ENCODE data around the gene SELL.
"Not testable (repeated sequence)": the region's sequence is repeated elsewhere in the genome, so short reads cannot be mapped to it uniquely, and the experiment has no call there.

Gene SELL

DNA sequence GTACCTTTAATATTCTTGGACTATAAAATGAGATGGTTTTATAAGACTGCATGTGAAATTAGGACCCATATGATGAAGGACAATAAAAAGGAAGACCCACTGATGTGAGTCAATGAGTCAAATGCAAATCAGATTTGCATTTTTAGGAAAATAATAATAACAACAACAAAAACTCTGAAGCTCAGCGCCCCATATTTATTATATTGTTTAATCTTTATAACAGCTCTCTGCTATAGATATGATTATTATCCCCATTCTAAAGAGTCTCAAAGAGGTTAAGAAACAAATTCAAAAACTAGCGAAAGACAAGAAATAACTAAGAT, 850 bp upstream of the SELL start:
- DNase-seq: no peak
- in situ Hi-C loops (cut with HindIII; ENCODE audit: low pct_ligation_motif_present, low pct_unique_long_range_greater_than_20kb, low sequenced_read_pairs): no loop called here

DNA sequence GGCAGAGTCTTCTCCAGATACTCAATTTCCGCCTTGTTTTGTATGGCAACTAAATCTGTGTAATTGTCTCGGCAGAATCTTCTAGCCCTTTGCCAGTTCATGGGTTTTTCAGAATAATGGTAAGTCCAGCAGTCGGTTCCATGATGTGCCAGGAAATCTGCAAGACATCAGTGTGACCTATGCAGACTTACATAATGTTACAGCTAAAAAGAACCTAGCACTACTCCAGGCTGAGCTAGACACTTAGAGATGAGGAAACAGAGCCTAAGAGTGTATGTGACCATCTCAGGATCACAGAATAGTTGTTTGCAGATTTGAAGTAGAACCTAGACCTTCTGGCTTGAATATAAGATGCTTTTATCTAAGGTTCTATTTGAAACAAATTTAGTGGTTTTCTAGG, 2.8 kb downstream of the SELL start:
- in situ Hi-C loops (cut with HindIII; ENCODE audit: low pct_ligation_motif_present, low pct_unique_long_range_greater_than_20kb, low sequenced_read_pairs): no loop called here
- DNase-seq: no peak

DNA sequence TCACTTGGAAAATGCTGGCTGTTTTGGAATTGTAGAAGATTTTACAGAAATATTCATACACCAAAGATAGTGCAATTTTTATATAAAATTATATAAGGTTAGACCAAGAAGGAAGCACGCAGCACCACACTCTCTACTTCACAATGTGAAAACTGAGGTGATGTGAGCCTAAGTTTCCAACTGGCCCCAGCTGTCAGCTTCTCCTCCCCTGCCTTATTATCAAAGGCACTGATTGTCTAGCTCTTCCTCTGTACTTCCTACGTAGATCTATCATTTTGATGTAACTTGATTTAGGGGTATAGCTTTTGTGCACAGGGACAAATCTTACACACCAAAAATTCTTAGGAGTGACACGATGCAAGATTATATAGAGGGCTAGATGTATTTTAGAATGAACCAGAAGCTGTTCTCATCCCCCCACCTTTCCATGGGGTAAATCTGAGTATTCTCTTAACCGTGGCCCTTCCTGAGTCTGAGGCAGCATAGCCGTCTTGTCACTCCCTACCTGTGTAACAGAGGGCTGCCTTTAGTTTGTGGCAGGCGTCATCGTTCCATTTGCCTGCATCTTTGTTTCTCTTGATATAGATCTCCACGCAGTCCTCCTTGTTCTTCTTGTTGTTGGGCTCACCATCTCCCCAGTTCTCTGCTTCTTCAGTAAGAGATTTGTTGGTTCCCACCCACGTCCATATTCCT, 3.4 kb downstream of the SELL start:
- in situ Hi-C loops (cut with HindIII; ENCODE audit: low pct_ligation_motif_present, low pct_unique_long_range_greater_than_20kb, low sequenced_read_pairs): no loop called here
- no peak for DNase-seq

DNA sequence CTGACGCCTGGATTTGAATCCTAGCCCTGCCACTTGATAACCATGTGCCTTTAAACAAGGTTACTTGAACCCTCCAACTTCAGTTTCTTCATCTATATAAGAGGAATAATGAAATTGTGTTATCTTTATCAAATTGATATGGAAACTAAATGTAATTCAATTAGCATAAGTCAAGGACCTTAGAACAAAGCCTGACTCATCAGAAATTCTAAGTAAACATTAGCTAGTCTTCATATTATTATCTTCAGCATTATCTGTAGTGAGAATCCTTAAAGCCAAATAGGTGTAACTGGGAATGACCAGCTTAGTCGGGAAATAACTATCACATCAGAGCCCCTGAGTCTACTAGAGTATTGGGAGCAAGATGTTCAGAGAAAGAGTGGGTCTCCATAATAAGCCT, 6.6 kb downstream of the SELL start:
- in situ Hi-C loops (cut with HindIII; ENCODE audit: low pct_ligation_motif_present, low pct_unique_long_range_greater_than_20kb, low sequenced_read_pairs): no loop called here
- DNase-seq: no peak

DNA sequence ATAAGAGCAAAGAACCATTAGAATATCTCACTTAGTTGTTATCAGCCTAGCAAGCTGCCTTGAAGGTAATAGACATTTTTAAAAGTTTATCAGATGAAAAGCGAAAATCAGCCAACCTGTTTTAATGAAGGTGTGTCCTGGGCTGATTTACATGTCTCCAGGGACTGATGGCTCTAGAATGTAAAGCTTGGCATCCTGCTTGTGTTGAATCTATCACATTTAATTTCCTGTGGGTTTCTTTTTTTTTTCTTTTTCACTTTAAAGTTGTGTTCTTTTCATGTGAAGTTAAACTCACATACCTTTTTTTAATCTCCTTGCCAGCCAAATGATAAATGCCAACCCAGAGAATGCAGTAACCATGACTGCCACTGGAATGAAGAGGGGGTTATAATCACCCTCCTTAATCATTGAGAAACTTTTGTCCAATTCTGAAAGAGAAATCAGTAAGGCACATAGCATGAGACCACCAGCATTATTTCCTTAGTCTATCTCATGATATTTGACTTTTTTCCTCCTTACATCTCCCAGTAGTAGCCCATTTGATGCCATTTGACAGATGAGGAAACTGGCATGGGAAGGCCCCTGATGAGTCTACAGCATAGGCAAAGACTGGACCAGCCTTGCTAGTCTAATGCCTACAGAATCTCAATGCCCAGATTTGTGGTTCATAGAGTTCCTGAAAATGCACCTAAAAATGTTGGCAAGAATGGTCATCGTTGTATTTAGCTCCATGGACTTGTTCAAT, 10.0 kb downstream of the SELL start:
- DNase-seq: no peak
- in situ Hi-C loops (cut with HindIII; ENCODE audit: low pct_ligation_motif_present, low pct_unique_long_range_greater_than_20kb, low sequenced_read_pairs): no loop called here

DNA sequence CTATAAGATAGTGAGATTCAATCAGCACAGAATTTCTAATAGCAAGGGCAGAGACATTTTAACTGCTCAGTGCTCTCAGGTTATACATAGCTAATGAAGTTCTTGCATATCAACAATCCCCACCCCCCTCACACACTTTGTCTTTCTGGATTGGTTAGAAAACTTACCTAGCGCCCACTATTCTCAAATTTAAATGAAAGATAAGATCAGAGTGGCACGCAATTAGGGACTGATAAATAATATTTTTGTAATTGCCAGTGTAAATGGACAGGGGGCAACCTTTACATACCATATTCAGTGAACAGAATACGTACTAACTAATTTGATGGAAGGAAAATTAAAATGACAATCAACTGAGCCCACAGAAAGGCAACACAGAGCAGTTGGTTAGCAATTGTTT, 11.7 kb downstream of the SELL start:
- in situ Hi-C loops (cut with HindIII; ENCODE audit: low pct_ligation_motif_present, low pct_unique_long_range_greater_than_20kb, low sequenced_read_pairs): no loop called here
- DNase-seq: no peak

DNA sequence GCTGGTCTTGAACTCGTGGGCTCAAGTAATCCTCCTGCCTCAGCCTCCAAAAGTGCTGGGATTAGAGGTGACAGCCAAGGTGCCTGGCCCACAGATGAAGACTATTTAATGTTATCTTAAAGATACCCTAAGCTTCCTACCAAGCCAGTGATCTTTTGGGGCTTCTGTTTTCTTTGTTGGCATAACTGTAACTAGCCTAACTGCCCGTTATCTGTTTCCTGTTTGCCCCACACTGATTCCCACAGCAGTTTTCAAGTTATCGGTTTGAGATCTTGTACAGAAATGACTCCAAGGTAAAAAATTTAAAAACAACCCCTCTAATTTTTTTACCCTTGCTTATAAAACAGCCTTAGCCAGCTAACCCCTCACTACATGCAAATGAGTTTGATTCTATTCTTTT, 12.4 kb downstream of the SELL start:
- in situ Hi-C loops (cut with HindIII; ENCODE audit: low pct_ligation_motif_present, low pct_unique_long_range_greater_than_20kb, low sequenced_read_pairs): no loop called here
- no peak for DNase-seq

DNA sequence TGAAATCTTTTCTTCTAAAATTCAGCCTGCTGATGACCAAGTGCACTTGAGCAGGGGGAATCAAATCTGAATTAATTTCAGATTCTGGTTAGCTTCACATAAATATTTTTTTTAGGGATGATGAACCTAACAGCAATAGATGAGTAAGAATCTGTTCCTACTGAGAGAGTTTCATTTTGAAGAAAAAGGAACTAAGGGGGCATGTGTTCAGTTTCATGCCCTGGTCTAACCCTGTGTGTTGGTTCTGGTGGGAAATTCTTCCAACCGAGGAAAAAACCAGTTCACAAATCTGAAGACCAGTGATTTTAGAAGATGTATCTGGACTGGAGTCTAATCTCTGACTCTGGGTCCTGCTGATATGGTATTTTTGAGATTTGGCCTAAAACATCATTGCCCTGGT, 13.7 kb downstream of the SELL start:
- in situ Hi-C loops (cut with HindIII; ENCODE audit: low pct_ligation_motif_present, low pct_unique_long_range_greater_than_20kb, low sequenced_read_pairs): no loop called here
- DNase-seq: no peak

DNA sequence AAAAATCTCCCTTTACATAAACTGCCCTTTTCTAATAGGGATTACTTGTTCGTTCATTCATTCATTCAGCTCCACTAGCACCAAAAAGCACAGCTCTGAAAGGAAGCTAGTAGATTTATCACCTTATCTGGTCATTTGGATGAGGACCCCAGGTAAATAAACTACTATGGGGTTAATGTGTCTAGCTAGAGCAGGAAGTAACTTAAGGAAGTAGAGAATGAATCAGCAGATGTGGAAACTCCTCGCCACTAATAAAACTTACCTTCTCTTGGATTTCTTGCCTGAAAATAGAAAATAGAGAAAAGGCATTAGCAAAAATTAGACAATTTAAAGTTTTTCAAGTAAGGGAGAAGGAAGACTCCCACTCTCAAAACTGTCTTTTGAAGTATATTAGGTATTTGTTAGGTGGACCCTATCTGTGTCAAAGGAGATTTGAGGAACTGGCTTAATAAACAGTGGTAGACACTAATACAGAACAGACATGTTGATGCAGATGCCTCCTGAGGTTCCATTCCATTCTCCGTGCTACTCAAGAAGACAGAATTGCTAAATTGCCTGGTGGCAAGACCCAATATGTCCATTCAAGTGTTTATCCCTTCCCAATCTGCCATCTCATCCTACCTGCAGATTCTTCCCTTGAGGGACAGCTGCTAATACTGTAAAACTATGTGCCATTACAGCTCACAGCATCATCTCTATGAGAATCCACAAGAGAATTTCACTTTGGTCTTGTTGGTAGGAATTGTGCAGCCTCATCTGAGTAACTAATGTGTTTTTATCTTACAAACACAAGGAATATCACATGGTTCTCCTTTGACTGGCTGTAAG, 14.9 kb downstream of the SELL start:
- in situ Hi-C loops (cut with HindIII; ENCODE audit: low pct_ligation_motif_present, low pct_unique_long_range_greater_than_20kb, low sequenced_read_pairs): no loop called here
- DNase-seq: no peak

DNA sequence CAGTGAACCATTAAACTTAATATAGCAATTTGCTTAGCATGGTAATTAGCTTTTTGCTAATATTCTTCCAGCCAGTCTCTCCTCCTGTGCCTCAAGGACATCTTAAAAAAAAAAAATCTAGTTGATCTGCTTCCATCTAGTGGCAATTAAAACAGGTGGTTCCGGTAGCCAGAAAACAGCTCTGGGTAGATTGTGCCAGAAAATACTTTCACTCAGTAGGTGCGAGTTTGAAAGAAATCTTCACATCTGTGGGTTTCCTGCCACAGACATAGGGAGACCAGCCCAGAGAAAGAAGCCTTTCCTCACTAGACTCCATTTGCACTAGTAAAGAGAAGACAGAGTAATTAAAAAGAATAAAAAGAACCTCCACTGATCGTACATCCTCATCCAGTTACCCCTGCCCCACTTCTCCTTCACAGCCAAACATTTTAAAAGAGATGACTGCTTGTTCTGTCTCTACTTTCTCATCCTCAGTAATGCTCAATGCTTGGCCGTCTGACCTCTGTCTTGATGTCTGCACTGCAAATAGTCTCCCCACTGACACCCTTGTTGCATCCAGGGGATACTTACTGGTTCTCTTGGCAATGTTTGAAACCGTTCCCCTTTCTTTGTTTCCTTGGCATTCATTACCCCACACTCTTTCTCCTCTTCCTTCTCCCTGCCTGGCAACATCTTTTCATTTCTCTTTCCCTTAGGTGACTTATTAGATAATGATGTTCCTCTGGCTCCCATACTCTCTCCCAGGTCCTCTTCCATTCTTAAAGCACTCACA, 16.9 kb downstream of the SELL start:
- DNase-seq: no peak
- in situ Hi-C loops (cut with HindIII; ENCODE audit: low pct_ligation_motif_present, low pct_unique_long_range_greater_than_20kb, low sequenced_read_pairs): no loop called here

DNA sequence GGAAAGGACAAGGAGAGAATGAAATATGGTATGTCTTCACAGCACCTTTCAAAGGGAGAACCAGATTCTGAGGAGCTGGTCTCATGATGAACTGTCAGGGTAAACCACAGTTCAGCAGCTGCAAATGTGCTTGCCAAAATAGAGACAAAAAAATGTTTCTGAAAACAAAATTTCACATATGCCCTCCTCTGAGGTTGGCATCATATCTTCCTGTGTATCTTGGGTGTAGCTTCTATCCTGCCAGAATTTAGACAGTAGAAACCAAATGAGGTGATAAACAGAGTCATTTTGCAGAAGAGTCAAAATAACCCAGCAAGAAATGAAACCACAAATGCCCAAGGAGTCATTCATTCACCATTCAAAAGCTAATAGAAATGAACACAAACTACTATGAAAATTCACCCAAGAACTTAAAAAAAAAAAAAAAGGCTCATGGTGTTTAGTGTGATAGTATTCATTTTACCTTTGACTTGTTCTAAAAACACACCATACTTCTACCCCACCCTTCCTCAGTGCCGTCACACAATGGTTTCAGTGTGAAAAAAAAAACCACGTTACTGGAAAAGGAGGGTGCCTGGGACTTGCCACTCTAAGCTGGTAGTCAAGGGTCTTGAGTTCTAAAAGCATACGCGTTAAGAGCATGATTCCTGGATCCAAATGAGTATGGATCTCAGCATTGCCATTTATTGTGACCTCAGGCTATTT, 18.5 kb downstream of the SELL start:
- in situ Hi-C loops (cut with HindIII; ENCODE audit: low pct_ligation_motif_present, low pct_unique_long_range_greater_than_20kb, low sequenced_read_pairs): no loop called here
- no peak for DNase-seq

DNA sequence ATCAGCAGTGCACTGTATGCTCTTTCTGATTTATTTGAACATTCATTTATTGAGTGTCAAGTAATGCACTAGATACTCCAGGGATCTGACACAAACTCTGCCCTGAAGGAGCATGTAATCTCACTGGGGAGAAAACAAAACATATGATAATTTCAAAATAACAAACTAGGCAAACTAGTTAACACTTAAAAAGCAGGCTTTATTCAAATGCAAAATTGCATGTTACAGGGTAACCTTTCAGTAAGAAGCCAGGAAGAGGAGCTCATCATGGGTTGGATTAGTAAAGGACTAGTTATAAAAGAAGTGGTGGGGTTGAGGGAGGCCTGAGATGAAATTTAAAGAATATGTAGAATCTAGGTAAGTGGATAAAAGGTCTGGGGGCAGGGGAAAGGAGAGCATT, 20.9 kb downstream of the SELL start:
- in situ Hi-C loops (cut with HindIII; ENCODE audit: low pct_ligation_motif_present, low pct_unique_long_range_greater_than_20kb, low sequenced_read_pairs): no loop called here
- DNase-seq: no peak

DNA sequence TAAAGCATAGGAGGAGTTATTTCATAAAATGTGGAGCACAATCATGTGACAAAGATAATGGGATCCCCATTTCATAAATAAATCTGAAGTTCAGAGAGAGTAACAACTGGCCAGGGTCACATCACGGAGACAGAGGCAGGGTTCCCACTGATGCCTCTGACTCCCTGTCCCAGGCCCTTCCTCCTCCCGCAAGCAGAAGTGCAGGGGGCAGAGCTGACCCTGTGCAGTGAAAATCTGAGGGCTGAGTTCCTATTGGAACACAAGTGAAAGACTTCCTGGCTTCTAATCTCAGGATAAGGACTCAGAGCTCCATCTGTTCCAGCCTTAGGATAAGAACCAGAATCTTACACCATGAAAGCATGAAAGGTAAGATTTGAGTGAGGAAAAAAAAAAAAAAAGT, 22.0 kb downstream of the SELL start:
- in situ Hi-C loops (cut with HindIII; ENCODE audit: low pct_ligation_motif_present, low pct_unique_long_range_greater_than_20kb, low sequenced_read_pairs): no loop called here
- DNase-seq: no peak

DNA sequence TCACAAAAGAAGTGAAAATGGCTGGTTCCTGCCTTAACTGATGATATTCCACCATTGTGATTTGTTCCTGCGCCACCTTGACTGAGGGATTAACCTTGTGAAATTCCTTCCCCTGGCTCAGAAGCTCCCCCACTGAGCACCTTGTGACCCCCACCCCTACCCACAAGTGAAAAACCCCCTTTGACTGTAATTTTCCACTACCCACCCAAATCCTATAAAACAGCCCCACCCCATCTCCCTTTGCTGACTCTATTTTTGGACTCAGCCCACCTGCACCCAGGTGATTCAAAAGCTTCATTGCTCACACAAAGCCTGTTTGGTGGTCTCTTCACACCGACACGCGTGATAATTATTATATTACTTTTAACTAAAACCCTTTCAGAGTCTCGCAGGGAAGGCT, 23.0 kb downstream of the SELL start:
- in situ Hi-C loops (cut with HindIII; ENCODE audit: low pct_ligation_motif_present, low pct_unique_long_range_greater_than_20kb, low sequenced_read_pairs); DNase-seq: not testable (repeated sequence)

DNA sequence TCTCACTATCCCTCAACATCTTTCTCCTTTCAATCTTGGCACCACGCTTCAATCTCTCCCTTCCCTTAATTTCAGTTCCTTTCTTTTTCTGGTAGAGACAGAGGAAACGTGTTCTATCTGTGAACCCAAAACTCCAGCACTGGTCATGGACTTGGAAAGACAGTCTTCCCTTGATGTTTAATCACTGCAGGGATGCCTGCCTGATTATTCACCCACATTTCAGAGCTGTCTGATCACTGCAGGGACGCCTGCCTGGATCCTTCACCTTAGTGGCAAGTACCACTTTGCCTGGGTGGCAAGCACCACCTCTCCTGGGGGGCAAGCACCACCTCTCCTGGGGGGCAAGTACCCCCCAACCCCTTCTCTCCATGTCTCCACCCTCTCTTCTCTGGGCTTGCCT, 27.8 kb downstream of the SELL start:
- in situ Hi-C loops (cut with HindIII; ENCODE audit: low pct_ligation_motif_present, low pct_unique_long_range_greater_than_20kb, low sequenced_read_pairs): no loop called here

DNA sequence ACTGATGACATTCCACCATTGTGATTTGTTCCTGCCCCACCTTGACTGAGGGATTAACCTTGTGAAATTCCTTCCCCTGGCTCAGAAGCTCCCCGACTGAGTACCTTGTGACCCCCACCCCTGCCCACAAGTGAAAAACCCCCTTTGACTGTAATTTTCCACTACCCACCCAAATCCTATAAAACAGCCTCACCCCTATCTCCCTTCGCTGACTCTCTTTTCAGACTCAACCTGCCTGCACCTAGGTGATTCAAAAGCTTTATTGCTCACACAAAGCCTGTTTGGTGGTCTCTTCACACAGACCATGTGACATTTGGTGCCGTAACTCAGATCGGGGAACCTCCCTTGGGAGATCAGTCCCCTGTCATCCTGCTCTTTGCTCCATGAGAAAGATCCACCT, 28.3 kb downstream of the SELL start:
- in situ Hi-C loops (cut with HindIII; ENCODE audit: low pct_ligation_motif_present, low pct_unique_long_range_greater_than_20kb, low sequenced_read_pairs); DNase-seq: not testable (repeated sequence)

More for the DNA sequence above, 27.8 kb downstream of the SELL start:
- no peak for DNase-seq

DNA sequence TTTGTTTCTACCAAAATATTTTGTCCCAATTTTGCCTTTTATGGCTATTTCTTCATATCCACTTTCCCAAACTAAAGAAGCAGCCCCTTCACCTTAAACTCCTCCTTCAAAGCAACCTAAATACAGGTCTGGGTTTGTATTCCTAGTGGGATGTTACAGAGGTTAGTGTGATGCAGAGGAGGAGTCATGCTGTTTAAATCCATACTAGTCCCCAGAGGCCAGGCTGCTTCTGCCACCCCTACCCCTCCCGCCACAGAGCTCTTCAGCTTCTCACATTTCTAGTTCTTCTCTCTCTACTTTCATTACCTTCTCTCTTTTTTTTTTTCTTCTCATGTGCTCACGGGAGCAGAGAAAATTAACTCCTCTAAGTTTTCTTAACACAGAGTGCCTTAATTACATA, 29.3 kb downstream of the SELL start:
- no peak for DNase-seq
- in situ Hi-C loops (cut with HindIII; ENCODE audit: low pct_ligation_motif_present, low pct_unique_long_range_greater_than_20kb, low sequenced_read_pairs): no loop called here

DNA sequence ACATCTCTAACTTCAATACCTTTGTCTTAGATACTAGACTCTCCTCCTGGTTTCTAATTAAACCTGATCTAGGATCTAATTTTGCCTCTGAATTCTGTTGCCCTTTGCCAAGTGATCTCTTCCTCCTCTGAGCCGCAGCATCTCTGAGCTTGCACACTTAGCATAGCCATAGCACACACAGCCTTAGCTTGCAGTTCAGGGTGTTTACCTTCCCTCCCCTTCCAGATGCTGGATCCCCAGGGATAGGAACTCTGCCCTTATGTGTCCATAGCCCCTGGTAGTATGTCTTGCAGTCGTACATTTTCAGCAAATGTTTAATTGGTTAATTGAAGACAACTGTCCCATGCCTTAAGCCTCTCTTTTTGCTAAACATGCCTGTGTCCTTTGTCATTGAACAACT, 30.3 kb downstream of the SELL start:
- DNase-seq: no peak
- in situ Hi-C loops (cut with HindIII; ENCODE audit: low pct_ligation_motif_present, low pct_unique_long_range_greater_than_20kb, low sequenced_read_pairs): no loop called here

Data from ACHN (cell line).